Measurements from ENCODE around the gene GAREM1.

Gene GAREM1

GRCh38 chr18:32422201-32422600, 48.5 kb downstream of the GAREM1 start:
- in situ Hi-C loops (cut with MboI; ENCODE audit: low pct_unique_long_range_greater_than_20kb, low sequenced_read_pairs, unreplicated experiment): no loop called here
- TF ChIP-seq, protein P1, sequence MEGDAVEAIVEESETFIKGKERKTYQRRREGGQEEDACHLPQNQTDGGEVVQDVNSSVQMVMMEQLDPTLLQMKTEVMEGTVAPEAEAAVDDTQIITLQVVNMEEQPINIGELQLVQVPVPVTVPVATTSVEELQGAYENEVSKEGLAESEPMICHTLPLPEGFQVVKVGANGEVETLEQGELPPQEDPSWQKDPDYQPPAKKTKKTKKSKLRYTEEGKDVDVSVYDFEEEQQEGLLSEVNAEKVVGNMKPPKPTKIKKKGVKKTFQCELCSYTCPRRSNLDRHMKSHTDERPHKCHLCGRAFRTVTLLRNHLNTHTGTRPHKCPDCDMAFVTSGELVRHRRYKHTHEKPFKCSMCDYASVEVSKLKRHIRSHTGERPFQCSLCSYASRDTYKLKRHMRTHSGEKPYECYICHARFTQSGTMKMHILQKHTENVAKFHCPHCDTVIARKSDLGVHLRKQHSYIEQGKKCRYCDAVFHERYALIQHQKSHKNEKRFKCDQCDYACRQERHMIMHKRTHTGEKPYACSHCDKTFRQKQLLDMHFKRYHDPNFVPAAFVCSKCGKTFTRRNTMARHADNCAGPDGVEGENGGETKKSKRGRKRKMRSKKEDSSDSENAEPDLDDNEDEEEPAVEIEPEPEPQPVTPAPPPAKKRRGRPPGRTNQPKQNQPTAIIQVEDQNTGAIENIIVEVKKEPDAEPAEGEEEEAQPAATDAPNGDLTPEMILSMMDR (IDR thresholded peaks at IDR 0.05; ENCODE audit: extremely low read depth, insufficient read depth, missing control alignments): no peak
- DNase-seq (ENCODE audit: low spot score): no peak

DNA sequence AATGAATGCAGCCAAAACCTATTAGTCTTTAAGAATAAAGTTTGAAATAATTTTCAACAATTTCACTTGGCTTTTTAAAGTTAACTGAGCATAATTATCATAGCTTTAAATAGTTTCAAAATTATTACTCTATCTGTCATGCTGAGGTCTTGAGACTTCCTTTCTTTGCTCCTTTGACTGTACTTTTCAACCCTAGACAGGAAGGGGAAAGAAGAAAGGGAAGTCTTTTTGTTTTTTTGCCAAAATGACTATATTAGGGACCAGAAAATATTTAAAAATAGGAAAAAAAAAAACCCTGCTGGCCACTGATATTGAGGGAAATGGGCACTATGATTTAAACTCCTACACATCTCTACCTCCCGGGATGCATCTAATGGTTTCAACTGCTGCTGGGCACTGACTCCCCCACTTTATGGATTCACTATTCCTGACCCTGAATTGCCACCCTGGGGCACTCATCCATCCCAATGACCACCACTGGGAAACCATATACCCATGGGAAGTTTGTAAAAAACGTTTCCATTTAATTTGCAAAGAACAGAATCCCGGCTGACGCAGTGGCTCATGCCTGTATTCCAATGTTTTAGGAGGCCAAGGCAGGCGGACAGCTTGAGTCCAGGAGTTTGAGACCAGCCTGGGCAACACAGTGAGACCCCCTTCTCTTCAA, 50.5 kb downstream of the GAREM1 start:
- no peak for DNase-seq (ENCODE audit: low spot score)
- in situ Hi-C loops (cut with MboI; ENCODE audit: low pct_unique_long_range_greater_than_20kb, low sequenced_read_pairs, unreplicated experiment): no loop called here
- TF ChIP-seq, protein P1 (IDR thresholded peaks at IDR 0.05; ENCODE audit: extremely low read depth, insufficient read depth, missing control alignments): no peak

DNA sequence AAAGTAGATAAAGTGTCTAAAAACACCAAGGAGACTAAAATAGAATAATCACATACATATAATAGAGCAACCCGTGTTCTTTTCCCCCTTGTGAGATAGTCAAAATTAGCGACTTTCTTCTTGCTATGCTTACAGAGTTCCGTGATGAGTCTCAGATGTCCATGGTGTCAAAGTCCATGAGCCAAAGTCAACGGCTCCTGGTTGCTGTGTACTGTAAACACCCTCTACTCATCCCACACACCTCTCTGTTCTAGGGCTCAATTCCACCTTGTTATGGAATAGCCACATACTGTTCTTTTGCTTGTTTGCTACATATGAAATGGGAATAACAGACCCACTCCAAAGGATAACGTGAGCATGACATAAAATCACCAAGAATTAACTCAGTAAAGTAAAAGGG, 52.5 kb downstream of the GAREM1 start:
- in situ Hi-C loops (cut with MboI; ENCODE audit: low pct_unique_long_range_greater_than_20kb, low sequenced_read_pairs, unreplicated experiment): no loop called here
- DNase-seq (ENCODE audit: low spot score): no peak
- TF ChIP-seq, protein P1 (IDR thresholded peaks at IDR 0.05; ENCODE audit: extremely low read depth, insufficient read depth, missing control alignments): no peak

DNA sequence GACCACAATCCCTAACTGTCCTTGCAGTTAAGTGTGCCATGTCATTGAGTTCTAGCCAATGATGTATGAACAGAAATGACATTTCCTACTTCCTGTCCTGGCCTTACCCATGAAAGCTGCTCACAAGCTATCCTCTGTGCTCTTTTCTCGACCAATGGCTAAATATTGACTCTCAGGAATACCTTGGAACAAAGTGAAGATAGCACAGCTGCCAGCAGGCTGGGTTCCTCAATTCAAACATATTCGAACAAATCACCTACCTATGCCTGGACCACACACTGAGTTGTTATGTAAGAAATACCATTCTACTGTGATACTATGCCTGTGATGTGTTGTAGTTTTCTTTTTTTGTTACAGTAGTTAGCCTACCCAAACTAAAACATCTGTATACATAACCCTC, 65.1 kb downstream of the GAREM1 start:
- in situ Hi-C loops (cut with MboI; ENCODE audit: low pct_unique_long_range_greater_than_20kb, low sequenced_read_pairs, unreplicated experiment): no loop called here
- no peak for DNase-seq (ENCODE audit: low spot score)
- TF ChIP-seq, protein P1 (IDR thresholded peaks at IDR 0.05; ENCODE audit: extremely low read depth, insufficient read depth, missing control alignments): no peak

- in situ Hi-C loops (cut with MboI; ENCODE audit: low pct_unique_long_range_greater_than_20kb, low sequenced_read_pairs, unreplicated experiment): no loop called here
- no peak for DNase-seq (ENCODE audit: low spot score)
- TF ChIP-seq, protein P1 (IDR thresholded peaks at IDR 0.05; ENCODE audit: extremely low read depth, insufficient read depth, missing control alignments): no peak
Measured at GRCh38 chr18:32401621-32402020, 69.1 kb downstream of the GAREM1 start.

DNA sequence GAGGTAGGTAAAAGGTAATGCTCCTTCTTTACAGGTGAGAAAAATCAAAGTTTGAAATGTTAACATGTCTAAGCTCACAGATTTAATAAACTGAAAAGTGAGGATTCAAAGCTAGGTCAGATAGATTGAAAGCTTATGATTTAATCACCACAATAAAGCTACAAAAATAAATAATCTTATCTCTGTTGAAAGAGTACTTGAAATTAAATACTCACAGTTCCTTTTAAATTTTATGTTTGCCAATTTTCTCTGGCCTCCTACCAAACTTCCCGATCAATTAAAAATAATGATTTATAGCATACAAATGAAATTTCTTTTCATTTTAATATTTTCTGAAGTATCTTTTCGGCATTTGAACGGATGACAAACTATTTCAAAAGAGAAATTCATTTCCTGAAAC, 77.3 kb downstream of the GAREM1 start:
- no peak for DNase-seq (ENCODE audit: low spot score)
- TF ChIP-seq, protein P1 (IDR thresholded peaks at IDR 0.05; ENCODE audit: extremely low read depth, insufficient read depth, missing control alignments): no peak
- in situ Hi-C loops (cut with MboI; ENCODE audit: low pct_unique_long_range_greater_than_20kb, low sequenced_read_pairs, unreplicated experiment): no loop called here

Data from GM13977 (cell line).